Measurements from ENCODE around the gene SURF4.

- TF ChIP-seq EZH2 (IDR thresholded peaks at IDR 0.05; ENCODE audit: borderline replicate concordance, low read depth, low read length, severe bottlenecking) (no peak), POLR2AphosphoS5 (IDR thresholded peaks at IDR 0.05; ENCODE audit: insufficient read depth, low read depth, low read length) (no peak), CTCF (IDR thresholded peaks at IDR 0.05; ENCODE audit: extremely low read depth in 1 of 2, insufficient read depth in 1 of 2, low read depth in 1 of 2, low read length in 2 of 2) (no peak), JUN (IDR thresholded peaks at IDR 0.05; ENCODE audit: borderline replicate concordance, insufficient read depth, insufficient read length, low read depth) (no peak), GATA2 (IDR thresholded peaks at IDR 0.05; ENCODE audit: insufficient read depth, insufficient read length, low read depth, low read length) (no peak), POLR2A (IDR thresholded peaks at IDR 0.05; ENCODE audit: low read depth, low read length) (no peak), MAX (IDR thresholded peaks at IDR 0.05; ENCODE audit: insufficient read depth, insufficient read length) (no peak), MYC (IDR thresholded peaks at IDR 0.05; ENCODE audit: low read depth, low read length) (no peak), FOS (IDR thresholded peaks at IDR 0.05; ENCODE audit: borderline replicate concordance, insufficient read depth, low read length) (no peak)
These were observed 47.4 kb upstream of the SURF4 start for GRCh38 chr9:133423216-133423615.

Measured in endothelial cell of umbilical vein (primary cell).